WTC11 (cell line): Measurements from ENCODE around the gene GLG1.
"Not testable (repeated sequence)": the region's sequence is repeated elsewhere in the genome, so short reads cannot be mapped to it uniquely, and the experiment has no call there.

ENCODE experiments used
- ATF6 ChIP-seq: sonication (generic); formaldehyde crosslinking; IDR thresholded peaks from 2 replicates; pipeline ENCODE4 v1.8.1; 2023; ENCODE audit warnings: mild to moderate bottlenecking, missing genetic modification reagents
- CREB1 ChIP-seq: sonication (generic); formaldehyde crosslinking; IDR thresholded peaks from 2 replicates; pipeline ENCODE4 v1.8.0; 2023; ENCODE audit warnings: mild to moderate bottlenecking, missing genetic modification reagents
- CTCF ChIP-seq: fragments of 200-600 bp; IDR thresholded peaks from 2 replicates; pipeline ENCODE4 v1.8.0; 2022; ENCODE audit warnings: antibody characterized with exemption
- ELF4 ChIP-seq: sonication (generic); formaldehyde crosslinking; IDR thresholded peaks from 2 replicates; pipeline ENCODE4 v1.8.1; 2022; ENCODE audit warnings: low read depth, mild to moderate bottlenecking, moderate library complexity, missing genetic modification reagents
- FOXP4 ChIP-seq: sonication (generic); formaldehyde crosslinking; IDR thresholded peaks from 2 replicates; pipeline ENCODE4 v1.8.0; 2022; ENCODE audit warnings: mild to moderate bottlenecking, missing genetic modification reagents
- JUN ChIP-seq: sonication (generic); formaldehyde crosslinking; IDR thresholded peaks from 2 replicates; pipeline ENCODE4 v1.8.0; 2023; ENCODE audit warnings: mild to moderate bottlenecking, missing genetic modification reagents
- MAX ChIP-seq: sonication (generic); formaldehyde crosslinking; IDR thresholded peaks from 2 replicates; pipeline ENCODE4 v1.8.0; 2022; ENCODE audit warnings: mild to moderate bottlenecking, missing genetic modification reagents
- MYBL2 ChIP-seq: sonication (generic); formaldehyde crosslinking; IDR thresholded peaks from 2 replicates; pipeline ENCODE4 v1.8.1; 2023; ENCODE audit warnings: mild to moderate bottlenecking, moderate library complexity, missing genetic modification reagents
- NFYB ChIP-seq: sonication (generic); formaldehyde crosslinking; conservative IDR thresholded peaks from 2 replicates; pipeline ENCODE4 v1.8.0; 2022; ENCODE audit warnings: low read depth, missing genetic modification reagents
- STAT6 ChIP-seq: sonication (generic); formaldehyde crosslinking; conservative IDR thresholded peaks from 2 replicates; pipeline ENCODE4 v1.8.1; 2023; ENCODE audit warnings: mild to moderate bottlenecking, low read depth, missing genetic modification reagents, moderate library complexity
- USF1 ChIP-seq: sonication (generic); formaldehyde crosslinking; IDR thresholded peaks from 2 replicates; pipeline ENCODE4 v1.8.0; 2022; ENCODE audit warnings: mild to moderate bottlenecking, missing genetic modification reagents
- ZBTB43 ChIP-seq: sonication (generic); formaldehyde crosslinking; IDR thresholded peaks from 2 replicates; pipeline ENCODE4 v1.8.1; 2023; ENCODE audit warnings: mild to moderate bottlenecking, missing genetic modification reagents
- ZNF121 ChIP-seq: sonication (generic); formaldehyde crosslinking; IDR thresholded peaks from 2 replicates; pipeline ENCODE4 v1.8.0; 2023; ENCODE audit warnings: missing genetic modification reagents
- ZNF263 ChIP-seq: sonication (generic); formaldehyde crosslinking; IDR thresholded peaks from 2 replicates; pipeline ENCODE4 v1.8.1; 2022; ENCODE audit warnings: low read depth, mild to moderate bottlenecking, moderate library complexity, missing genetic modification reagents

- not testable (repeated sequence) for TF ChIP-seq ELF4 (CRISPR knock-in tag); MYBL2; CTCF; CREB1; ZNF263 (CRISPR knock-in tag); JUN (CRISPR knock-in tag); NFYB (CRISPR knock-in tag); ZNF121; ATF6 (CRISPR knock-in tag); FOXP4 (CRISPR knock-in tag); STAT6; USF1 (CRISPR knock-in tag); ZBTB43 (CRISPR knock-in tag); MAX (CRISPR knock-in tag)
Measured at GRCh38 chr16:74410981-74411380, 195.9 kb downstream of the GLG1 start.
